Stimulated activated CD4-positive, alpha-beta T cell treated with anti-CD3 and anti-CD28 coated beads, TNF-alpha, amount 100 ng/mL, for 48 hours (primary cell): ENCODE measurements around the gene INHBC.
A peak's percentile ranks its signal among the peaks of the same experiment; 100 is the strongest.
"Not testable (repeated sequence)": the region's sequence is repeated elsewhere in the genome, so short reads cannot be mapped to it uniquely, and the experiment has no call there.

Source experiments
- DNase-seq, 3 donors: peaks; one replicate each; pipeline ENCODE4 v3.0.0-alpha.2; 2020; ENCODE audit warnings: low read depth in 3 of 3

INHBC gene

GRCh38 chr12:57434517-57435223 lies at the start of gene INHBC:
TSS of gene INHBC (plus strand) at chr12:57434784. CDS start at chr12:57434887, 103 bp downstream.
- no peak for DNase-seq

- DNase-seq, result no peak
Measured at GRCh38 chr12:57385586-57385985, 49.0 kb upstream of the INHBC start.

- DNase-seq, result no peak
Measured at GRCh38 chr12:57386187-57386720, 48.3 kb upstream of the INHBC start.

GRCh38 chr12:57388425-57388824 lies 46.2 kb upstream of the INHBC start:
- DNase-seq, result no peak

- no peak for DNase-seq
Measured at GRCh38 chr12:57389033-57389432, 45.6 kb upstream of the INHBC start.

- no peak for DNase-seq
Measured at GRCh38 chr12:57390174-57390573, 44.4 kb upstream of the INHBC start.

- no peak for DNase-seq
Measured at GRCh38 chr12:57395121-57395520, 39.5 kb upstream of the INHBC start.

- no peak for DNase-seq
Measured at GRCh38 chr12:57397441-57397840, 37.1 kb upstream of the INHBC start.

- DNase-seq, result not testable (repeated sequence)
Measured at GRCh38 chr12:57399718-57400463, 34.7 kb upstream of the INHBC start.

- DNase-seq, result no peak
Measured at GRCh38 chr12:57401165-57401564, 33.4 kb upstream of the INHBC start.

- DNase-seq, result not testable (repeated sequence)
Measured at GRCh38 chr12:57402156-57402555, 32.4 kb upstream of the INHBC start.

GRCh38 chr12:57404966-57405640 lies 29.5 kb upstream of the INHBC start:
- peak in 2 of 3 donors; percentile 19 to 25 for DNase-seq

GRCh38 chr12:57410534-57410933 lies 24.1 kb upstream of the INHBC start:
- DNase-seq, result no peak

- DNase-seq, result not testable (repeated sequence)
Measured at GRCh38 chr12:57414160-57414559, 20.4 kb upstream of the INHBC start.

GRCh38 chr12:57415088-57415487 lies 19.5 kb upstream of the INHBC start:
- no peak for DNase-seq

GRCh38 chr12:57416039-57416996 lies 18.3 kb upstream of the INHBC start:
- DNase-seq, result no peak

GRCh38 chr12:57418255-57418654 lies 16.3 kb upstream of the INHBC start:
- no peak for DNase-seq

GRCh38 chr12:57419495-57419894 lies 15.1 kb upstream of the INHBC start:
- DNase-seq, result no peak

GRCh38 chr12:57420482-57420881 lies 14.1 kb upstream of the INHBC start:
- no peak for DNase-seq

GRCh38 chr12:57426948-57427347 lies 7.6 kb upstream of the INHBC start:
- not testable (repeated sequence) for DNase-seq

GRCh38 chr12:57428965-57429364 lies 5.6 kb upstream of the INHBC start:
- DNase-seq, result no peak
